Measurements from ENCODE around the gene DDX25.

The DDX25 gene

GRCh38 chr11:125935618-125936199, 31.4 kb downstream of the DDX25 start:
- DNase-seq (ENCODE audit: low read depth, low spot score): no peak

- no peak for DNase-seq (ENCODE audit: low read depth, low spot score)
Observed at GRCh38 chr11:125938418-125938817, 34.1 kb downstream of the DDX25 start.

DNA sequence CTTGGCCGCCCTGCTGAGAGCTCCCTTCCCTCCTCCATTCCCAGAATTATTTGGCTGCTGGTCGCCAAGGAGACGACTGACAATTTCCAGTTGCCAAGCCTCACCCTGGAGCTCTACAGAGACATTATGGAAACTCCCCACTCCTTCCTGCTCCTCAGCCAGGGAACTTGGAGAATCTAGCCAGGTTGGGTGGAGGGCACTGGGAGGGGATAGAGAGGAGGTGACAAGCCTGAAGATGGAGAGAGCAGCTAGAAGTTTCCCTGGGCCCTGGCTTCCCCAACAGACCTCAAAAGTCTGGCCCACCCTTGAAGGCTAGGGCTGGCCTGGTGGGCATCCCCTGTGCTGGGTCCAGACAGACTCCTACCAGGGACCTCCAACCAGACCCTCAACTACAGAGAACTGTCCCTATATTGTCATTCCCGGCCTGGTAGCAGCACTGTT, 34.8 kb downstream of the DDX25 start:
- DNase-seq (ENCODE audit: low read depth, low spot score): peak; percentile 23

GRCh38 chr11:125940145-125940544, 35.8 kb downstream of the DDX25 start:
- DNase-seq (ENCODE audit: low read depth, low spot score): no peak

GRCh38 chr11:125941267-125941618, 36.9 kb downstream of the DDX25 start:
- no peak for DNase-seq (ENCODE audit: low read depth, low spot score)

- peak; percentile 75 for DNase-seq (ENCODE audit: low read depth, low spot score)
Observed at GRCh38 chr11:125941619-125942611, 37.6 kb downstream of the DDX25 start.

GRCh38 chr11:125942771-125943428, 38.6 kb downstream of the DDX25 start:
- no peak for DNase-seq (ENCODE audit: low read depth, low spot score)

- DNase-seq (ENCODE audit: low read depth, low spot score): no peak
Observed at GRCh38 chr11:125943661-125944349, 39.5 kb downstream of the DDX25 start.

- DNase-seq (ENCODE audit: low read depth, low spot score): no peak
Observed at GRCh38 chr11:125944350-125945010, 40.2 kb downstream of the DDX25 start.

DNA sequence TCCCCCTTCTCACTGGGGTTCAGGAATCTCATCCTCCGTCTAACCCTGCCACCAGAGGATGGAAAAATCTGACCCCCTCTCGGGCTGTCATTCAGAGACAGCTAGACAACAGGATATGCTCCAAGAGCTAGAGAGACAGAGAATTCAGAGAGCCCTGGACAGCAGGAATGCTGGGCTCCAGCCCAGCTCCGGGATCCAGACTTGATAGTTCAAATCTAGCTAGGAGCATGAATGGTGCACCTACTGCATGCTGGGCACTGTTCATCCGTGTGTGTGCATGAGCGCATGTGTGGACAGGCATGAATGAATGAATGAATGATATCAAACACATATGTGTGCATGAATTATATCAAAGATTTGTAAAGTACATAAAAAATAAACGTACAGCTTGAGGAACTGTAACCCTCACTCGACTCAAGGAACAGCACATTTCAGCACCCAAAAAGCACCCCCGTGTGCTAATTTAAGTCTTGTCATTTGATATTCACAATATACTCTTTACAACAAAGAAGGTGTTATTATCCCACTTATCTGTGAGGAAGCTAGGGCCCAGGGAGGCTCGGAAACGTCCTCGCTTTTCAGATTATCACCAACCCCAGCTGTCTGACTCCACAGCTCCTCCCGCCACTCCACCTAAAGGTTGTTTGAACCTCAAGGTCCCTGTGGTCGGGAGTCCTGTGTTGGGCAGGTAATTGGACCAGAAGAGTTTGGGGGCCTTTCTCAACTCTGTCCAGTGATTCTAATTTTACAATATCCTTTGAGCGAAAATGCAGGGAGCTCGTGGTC, 40.9 kb downstream of the DDX25 start:
- no peak for DNase-seq (ENCODE audit: low read depth, low spot score)

GRCh38 chr11:125945797-125946520, 41.7 kb downstream of the DDX25 start, which contains the start of gene VSIG10L2:
Gene VSIG10L2, plus strand, starts transcription at chr11:125946044. Its CDS starts 12 bp downstream, at chr11:125946056.
- no peak for DNase-seq (ENCODE audit: low read depth, low spot score)

GRCh38 chr11:125946712-125947418, 42.6 kb downstream of the DDX25 start:
- DNase-seq (ENCODE audit: low read depth, low spot score): no peak

- DNase-seq (ENCODE audit: low read depth, low spot score): no peak
Observed at GRCh38 chr11:125947419-125948277, 43.3 kb downstream of the DDX25 start.

DNA sequence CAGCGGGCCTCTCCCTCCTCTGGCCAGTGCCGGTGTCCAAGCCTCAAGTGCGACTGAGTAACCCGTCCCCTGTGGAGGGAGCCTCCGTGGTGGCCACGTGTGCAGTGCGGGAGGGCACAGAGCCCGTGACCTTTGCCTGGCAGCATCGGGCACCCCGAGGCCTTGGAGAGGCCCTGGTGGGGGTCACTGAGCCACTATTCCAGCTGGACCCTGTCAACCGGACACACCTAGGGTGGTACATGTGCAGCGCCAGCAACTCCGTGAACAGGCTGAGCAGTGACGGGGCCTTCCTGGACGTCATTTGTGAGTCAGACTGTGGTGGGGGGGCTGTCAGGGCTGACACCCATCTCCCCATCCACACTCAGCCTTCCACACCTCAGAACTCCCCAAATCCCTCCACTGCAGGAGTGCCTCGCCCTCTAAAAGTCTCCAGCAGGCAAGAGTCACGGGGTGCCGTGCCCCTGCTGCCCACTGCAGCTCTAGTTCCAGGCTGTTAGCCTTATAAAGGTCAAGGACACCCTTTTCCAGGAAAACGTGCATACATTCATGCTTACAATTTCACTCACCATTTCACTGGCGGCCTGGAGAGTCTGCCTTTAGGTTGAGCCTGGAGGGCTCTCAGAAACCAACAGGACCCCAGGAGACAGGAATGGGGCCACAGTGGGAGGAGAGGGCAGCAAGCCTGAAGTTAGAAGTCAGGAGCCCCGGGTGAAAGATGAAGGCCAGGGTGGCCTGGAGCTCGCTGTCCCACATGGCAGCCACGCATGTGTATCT, 44.2 kb downstream of the DDX25 start:
- DNase-seq (ENCODE audit: low read depth, low spot score): no peak

DNA sequence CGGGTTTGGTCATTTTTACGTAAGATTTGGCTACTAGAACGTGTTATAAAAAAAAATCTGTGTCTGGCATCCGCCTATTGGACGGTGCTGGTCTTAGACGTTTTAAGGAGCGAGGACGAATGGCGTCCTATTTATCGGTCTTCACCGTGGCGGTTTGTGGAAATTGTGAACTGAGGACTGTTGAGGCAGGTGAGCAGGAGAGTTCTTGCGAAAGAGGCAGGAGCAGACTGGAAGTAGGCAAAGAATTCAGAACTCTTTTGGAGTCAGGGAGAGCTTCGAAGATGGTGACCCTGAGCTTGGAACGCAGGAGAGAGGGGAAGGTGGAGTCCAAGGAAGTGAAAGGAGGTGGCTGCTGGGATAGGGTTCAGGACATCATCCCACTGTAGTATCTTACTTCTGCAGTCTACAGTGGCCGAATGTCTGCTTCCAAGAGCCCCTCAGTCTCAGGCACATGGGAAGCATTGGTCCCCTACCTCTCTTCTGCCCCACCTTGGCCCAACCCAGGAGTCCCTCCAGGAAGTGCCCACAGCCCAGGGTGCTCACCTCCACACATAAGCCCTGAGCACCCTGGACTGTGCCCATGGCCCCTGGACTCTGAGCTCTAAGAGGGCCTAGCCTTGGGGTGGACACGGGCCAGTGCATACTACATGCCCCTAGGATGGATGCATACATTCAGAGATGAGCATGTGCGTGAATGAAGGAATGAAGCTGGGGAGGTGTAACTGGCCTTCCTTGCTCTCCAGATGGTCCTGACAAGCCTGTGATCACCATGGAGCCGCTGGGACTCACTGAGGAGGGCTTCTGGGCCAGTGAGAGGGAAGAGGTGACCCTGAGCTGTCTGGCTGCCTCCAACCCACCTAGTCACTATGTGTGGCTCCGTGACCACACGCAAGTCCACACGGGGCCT, 45.2 kb downstream of the DDX25 start:
- DNase-seq (ENCODE audit: low read depth, low spot score): no peak

GRCh38 chr11:125950178-125950490, 45.8 kb downstream of the DDX25 start:
- DNase-seq (ENCODE audit: low read depth, low spot score): no peak
